ENCODE measurements around the gene DGCR2.

GRCh38 chr22:19138217-19139000 lies 16.2 kb upstream of the DGCR2 start:
- TF ChIP-seq POLR2A (IDR thresholded peaks at IDR 0.05; ENCODE audit: low read depth, low read length) (no peak), CTCF (IDR thresholded peaks at IDR 0.05 in 2 of 3, conservative IDR thresholded peaks at IDR 0.05 in 1 of 3; ENCODE audit: control insufficient read depth in 2 of 3, extremely low read depth in 1 of 3, insufficient read depth in 1 of 3, low read depth in 3 of 3, low read length in 3 of 3) (no peak), EZH2 (IDR thresholded peaks at IDR 0.05; ENCODE audit: borderline replicate concordance, control insufficient read depth, low read depth, low read length) (no peak), MAX (IDR thresholded peaks at IDR 0.05; ENCODE audit: low read depth, low read length) (no peak), PML (IDR thresholded peaks at IDR 0.05; ENCODE audit: low read length) (no peak), EGR1 (IDR thresholded peaks at IDR 0.05; ENCODE audit: borderline replicate concordance in 1 of 2, low read depth in 2 of 2, low read length in 2 of 2) (no peak), IKZF2 (IDR thresholded peaks at IDR 0.05) (no peak), FOXM1 (IDR thresholded peaks at IDR 0.05; ENCODE audit: low read depth, low read length) (no peak), CREB1 (IDR thresholded peaks at IDR 0.05; ENCODE audit: low read depth) (no peak)
